Measurements from ENCODE around the gene SRRM1. TPM values are rescaled to one million over a fixed set of nuclear protein-coding genes. Genes with fewer than 3 reads are reported as not detected.

The SRRM1 gene
- total and polyA plus RNA-seq, 10 of the 15 experiments (the other 5 are each of a cell fraction or from before 2014, with no cell fraction given) = 36.8 to 285 (median 126) TPM

- TF ChIP-seq, protein P1, sequence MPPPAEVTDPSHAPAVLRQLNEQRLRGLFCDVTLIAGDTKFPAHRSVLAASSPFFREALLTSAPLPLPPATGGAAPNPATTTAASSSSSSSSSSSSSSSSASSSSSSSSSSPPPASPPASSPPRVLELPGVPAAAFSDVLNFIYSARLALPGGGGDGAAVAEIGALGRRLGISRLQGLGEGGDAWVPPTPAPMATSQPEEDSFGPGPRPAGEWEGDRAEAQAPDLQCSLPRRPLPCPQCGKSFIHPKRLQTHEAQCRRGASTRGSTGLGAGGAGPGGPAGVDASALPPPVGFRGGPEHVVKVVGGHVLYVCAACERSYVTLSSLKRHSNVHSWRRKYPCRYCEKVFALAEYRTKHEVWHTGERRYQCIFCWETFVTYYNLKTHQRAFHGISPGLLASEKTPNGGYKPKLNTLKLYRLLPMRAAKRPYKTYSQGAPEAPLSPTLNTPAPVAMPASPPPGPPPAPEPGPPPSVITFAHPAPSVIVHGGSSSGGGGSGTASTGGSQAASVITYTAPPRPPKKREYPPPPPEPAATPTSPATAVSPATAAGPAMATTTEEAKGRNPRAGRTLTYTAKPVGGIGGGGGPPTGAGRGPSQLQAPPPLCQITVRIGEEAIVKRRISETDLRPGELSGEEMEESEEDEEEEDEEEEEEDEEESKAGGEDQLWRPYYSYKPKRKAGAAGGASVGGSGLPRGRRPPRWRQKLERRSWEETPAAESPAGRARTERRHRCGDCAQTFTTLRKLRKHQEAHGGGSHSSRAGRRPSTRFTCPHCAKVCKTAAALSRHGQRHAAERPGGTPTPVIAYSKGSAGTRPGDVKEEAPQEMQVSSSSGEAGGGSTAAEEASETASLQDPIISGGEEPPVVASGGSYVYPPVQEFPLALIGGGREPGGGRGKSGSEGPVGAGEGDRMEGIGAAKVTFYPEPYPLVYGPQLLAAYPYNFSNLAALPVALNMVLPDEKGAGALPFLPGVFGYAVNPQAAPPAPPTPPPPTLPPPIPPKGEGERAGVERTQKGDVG (CRISPR knock-in tag; IDR thresholded peaks at IDR 0.05) = no peak
- TF ChIP-seq SREBF1 (IDR thresholded peaks at IDR 0.05; ENCODE audit: low read length) = no peak
These were observed 33.1 kb upstream of the SRRM1 start (continued) for GRCh38 chr1:24609949-24610517.

DNA sequence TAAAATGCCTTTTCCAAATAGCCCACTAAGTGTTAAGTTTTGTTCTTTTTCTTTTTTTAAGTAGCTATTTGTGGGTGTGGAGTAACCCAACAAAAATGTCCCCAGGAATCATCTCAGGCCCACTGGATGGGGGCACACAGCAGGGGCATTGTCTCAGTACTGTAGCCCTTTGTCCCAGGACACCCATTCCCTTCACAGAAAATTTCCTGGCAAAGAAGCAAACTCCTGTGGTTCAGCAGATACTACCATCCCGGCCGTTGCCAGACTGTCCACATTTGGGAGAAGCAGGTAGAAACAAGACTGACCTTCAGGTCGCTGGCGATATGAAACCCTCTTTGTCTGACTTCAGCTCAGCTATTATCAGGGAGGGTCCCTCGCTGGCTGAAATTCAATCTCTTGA, 23.7 kb upstream of the SRRM1 start:
- Histone ChIP-seq H3K4me2 (ENCODE audit: control insufficient read depth, insufficient read depth) (no peak overlapping the region), H3K4me1 (ENCODE audit: control insufficient read depth, insufficient read depth, low read length) (no peaks in the 10 kb centered on the region), H3K79me2 (ENCODE audit: control insufficient read depth, insufficient read depth, low read length) (no peaks in the 10 kb centered on the region), H3K27me3 (replicated peaks in 1 of 2; ENCODE audit: control insufficient read depth in 2 of 2, insufficient read depth in 2 of 2, low read length in 1 of 2) (peaks cover 1 to 7% of the 10 kb centered on the region in 2 experiments; a peak in 2 of 4 replicates), H3K9me3 (replicated peaks; ENCODE audit: control insufficient read depth, insufficient read depth, low read length) (no peaks in the 10 kb centered on the region), H3K27ac (ENCODE audit: control insufficient read depth, insufficient read depth) (no peak overlapping the region), H3K9ac (ENCODE audit: control insufficient read depth, insufficient read depth, low read length) (no peak overlapping the region), H2AFZ (ENCODE audit: control insufficient read depth, low read depth, low read length) (no peak overlapping the region), H3K36me3 (ENCODE audit: control insufficient read depth in 2 of 2, insufficient read depth in 2 of 2, low read length in 1 of 2) (no peaks in the 10 kb centered on the region), H4K20me1 (ENCODE audit: control insufficient read depth, insufficient read depth) (no peaks in the 10 kb centered on the region), H3K4me3 (no peak overlapping the region)
- WGBS (ENCODE audit: insufficient coverage, insufficient replicate concordance, low lambda C conversion rate, missing lambda C conversion rate) = 33% methylated on average over 5 of the region's 5 CpGs
- DNase-seq (ENCODE audit: low read depth, low spot score) (no peak), ATAC-seq (no peak), FAIRE-seq (no peak)
- intact Hi-C loops (cut with micrococcal nuclease; ENCODE audit: unreplicated experiment) = no loop called here
- ChIA-PET CTCF (interaction anchor here (0.6 kb wide), 1 partner anchor 216 kb away, joined by 3 read pairs; no protein-coding TSS in a partner anchor), POLR2A (no interaction called here), SMC1A (ENCODE audit: uncharacterized antibody, unreplicated experiment) (no interaction called here), RAD21 (ENCODE audit: unreplicated experiment) (no interaction called here)
- in situ Hi-C loops (cut with MboI) = no loop called here
- no TSS peak for BruUV-seq (replicated peaks)
- TF ChIP-seq CREM (IDR thresholded peaks at IDR 0.05; ENCODE audit: low read depth) = no peak
- no peak for TF ChIP-seq ZNF24 (IDR thresholded peaks at IDR 0.05)
- TF ChIP-seq RELB (IDR thresholded peaks at IDR 0.05; ENCODE audit: low read depth) = no peak
- TF ChIP-seq, protein P2, sequence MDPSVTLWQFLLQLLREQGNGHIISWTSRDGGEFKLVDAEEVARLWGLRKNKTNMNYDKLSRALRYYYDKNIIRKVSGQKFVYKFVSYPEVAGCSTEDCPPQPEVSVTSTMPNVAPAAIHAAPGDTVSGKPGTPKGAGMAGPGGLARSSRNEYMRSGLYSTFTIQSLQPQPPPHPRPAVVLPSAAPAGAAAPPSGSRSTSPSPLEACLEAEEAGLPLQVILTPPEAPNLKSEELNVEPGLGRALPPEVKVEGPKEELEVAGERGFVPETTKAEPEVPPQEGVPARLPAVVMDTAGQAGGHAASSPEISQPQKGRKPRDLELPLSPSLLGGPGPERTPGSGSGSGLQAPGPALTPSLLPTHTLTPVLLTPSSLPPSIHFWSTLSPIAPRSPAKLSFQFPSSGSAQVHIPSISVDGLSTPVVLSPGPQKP (IDR thresholded peaks at IDR 0.05; ENCODE audit: low read depth, low read length) = no peak
- no peak for TF ChIP-seq HDAC6 (IDR thresholded peaks at IDR 0.05; ENCODE audit: unreplicated experiment)
- no peak for TF ChIP-seq E2F4 (IDR thresholded peaks at IDR 0.05; ENCODE audit: low read depth, low read length)
- no peak for TF ChIP-seq SIN3A (IDR thresholded peaks at IDR 0.05; ENCODE audit: low read depth, low read length)
- no peak for TF ChIP-seq ATF7 (IDR thresholded peaks at IDR 0.05; ENCODE audit: low read depth)
- TF ChIP-seq USF1 (IDR thresholded peaks at IDR 0.05; ENCODE audit: borderline replicate concordance, extremely low read length, insufficient read depth, low read depth, low read length) = no peak
- no peak for TF ChIP-seq GATAD2B (conservative IDR thresholded peaks at IDR 0.05; ENCODE audit: low read depth)
- no peak for TF ChIP-seq SRF (IDR thresholded peaks at IDR 0.05; ENCODE audit: low read depth in 2 of 2, low read length in 2 of 2)
